Measurements from ENCODE around the gene BCKDK.

DNA sequence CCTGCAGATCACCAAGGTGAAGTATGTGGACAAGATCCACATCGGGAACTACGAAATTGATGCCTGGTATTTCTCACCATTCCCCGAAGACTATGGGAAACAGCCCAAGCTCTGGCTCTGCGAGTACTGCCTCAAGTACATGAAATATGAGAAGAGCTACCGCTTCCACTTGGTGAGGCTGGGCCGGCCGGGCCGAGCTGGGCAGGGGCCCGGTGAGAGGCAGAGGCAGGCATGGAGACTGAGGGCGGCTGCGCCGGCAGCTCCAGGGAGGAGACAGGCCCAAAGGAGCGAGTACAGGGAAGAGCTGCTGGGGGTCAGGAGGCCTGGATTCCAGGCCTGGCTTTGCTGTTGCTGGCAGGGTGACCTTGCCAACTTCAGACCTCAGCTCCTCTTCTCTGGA lies 19.0 kb downstream of the BCKDK start:
- TF ChIP-seq RFX5 (IDR thresholded peaks at IDR 0.05; ENCODE audit: borderline replicate concordance, low read depth, low read length) = no peak
- no peak for TF ChIP-seq POLR2A (IDR thresholded peaks at IDR 0.05; ENCODE audit: control extremely low read depth in 1 of 2, low read depth in 2 of 2, low read length in 2 of 2)
- no peak for TF ChIP-seq CEBPB (IDR thresholded peaks at IDR 0.05; ENCODE audit: low read depth, low read length)
- TF ChIP-seq, protein P1, sequence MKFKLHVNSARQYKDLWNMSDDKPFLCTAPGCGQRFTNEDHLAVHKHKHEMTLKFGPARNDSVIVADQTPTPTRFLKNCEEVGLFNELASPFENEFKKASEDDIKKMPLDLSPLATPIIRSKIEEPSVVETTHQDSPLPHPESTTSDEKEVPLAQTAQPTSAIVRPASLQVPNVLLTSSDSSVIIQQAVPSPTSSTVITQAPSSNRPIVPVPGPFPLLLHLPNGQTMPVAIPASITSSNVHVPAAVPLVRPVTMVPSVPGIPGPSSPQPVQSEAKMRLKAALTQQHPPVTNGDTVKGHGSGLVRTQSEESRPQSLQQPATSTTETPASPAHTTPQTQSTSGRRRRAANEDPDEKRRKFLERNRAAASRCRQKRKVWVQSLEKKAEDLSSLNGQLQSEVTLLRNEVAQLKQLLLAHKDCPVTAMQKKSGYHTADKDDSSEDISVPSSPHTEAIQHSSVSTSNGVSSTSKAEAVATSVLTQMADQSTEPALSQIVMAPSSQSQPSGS (IDR thresholded peaks at IDR 0.05; ENCODE audit: low read length) = no peak
- TF ChIP-seq, protein P2, sequence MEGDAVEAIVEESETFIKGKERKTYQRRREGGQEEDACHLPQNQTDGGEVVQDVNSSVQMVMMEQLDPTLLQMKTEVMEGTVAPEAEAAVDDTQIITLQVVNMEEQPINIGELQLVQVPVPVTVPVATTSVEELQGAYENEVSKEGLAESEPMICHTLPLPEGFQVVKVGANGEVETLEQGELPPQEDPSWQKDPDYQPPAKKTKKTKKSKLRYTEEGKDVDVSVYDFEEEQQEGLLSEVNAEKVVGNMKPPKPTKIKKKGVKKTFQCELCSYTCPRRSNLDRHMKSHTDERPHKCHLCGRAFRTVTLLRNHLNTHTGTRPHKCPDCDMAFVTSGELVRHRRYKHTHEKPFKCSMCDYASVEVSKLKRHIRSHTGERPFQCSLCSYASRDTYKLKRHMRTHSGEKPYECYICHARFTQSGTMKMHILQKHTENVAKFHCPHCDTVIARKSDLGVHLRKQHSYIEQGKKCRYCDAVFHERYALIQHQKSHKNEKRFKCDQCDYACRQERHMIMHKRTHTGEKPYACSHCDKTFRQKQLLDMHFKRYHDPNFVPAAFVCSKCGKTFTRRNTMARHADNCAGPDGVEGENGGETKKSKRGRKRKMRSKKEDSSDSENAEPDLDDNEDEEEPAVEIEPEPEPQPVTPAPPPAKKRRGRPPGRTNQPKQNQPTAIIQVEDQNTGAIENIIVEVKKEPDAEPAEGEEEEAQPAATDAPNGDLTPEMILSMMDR (IDR thresholded peaks at IDR 0.05; ENCODE audit: control extremely low read depth in 1 of 3, insufficient read depth in 1 of 3, low read depth in 1 of 3, low read length in 3 of 3) = no peak
